HepG2 (cell line): ENCODE measurements around the gene THRB. TPM values are rescaled to one million over a fixed set of nuclear protein-coding genes. Genes with fewer than 3 reads are reported as not detected.

Experiments
- ATAC-seq: fragments of 200-7000 bp; cut with Tn5 transposase; 3 replicates; pipeline ENCODE4 v1.9.1; 2020; ENCODE audit warnings: mild to moderate bottlenecking, moderate library complexity
- BruUV-seq: library from RNA; stranded (reverse); fragments of 400-500 nt; replicated peaks from 2 replicates; lab custom pipeline; 2021; lab: Mats Ljungman, UMichigan
- CTCF ChIA-PET: fragments of 300-600 bp; formaldehyde crosslinking; extraction: SDS; loops from one replicate; lab custom pipeline; 2021; ENCODE audit warnings: low total read pairs, inconsistent platforms, low intra/inter-chr PET ratio; lab: Yijun Ruan, JAX
- POLR2A ChIA-PET: fragments of 350-600 bp; sonication (Branson Sonifier 250); formaldehyde crosslinking; loops from one replicate; lab custom pipeline; 2020; ENCODE audit warnings: antibody characterized with exemption, inconsistent platforms; lab: Yijun Ruan, JAX
- DNase-seq: peaks from one replicate; pipeline ENCODE4 v3.0.0-alpha.2; 2015; ENCODE audit warnings: low spot score
- FAIRE-seq: peaks from 3 replicates; lab custom pipeline; 2011; peaks lifted over from hg19 to GRCh38; lab: Jason Lieb, UNC
- H2AFZ ChIP-seq: one replicate; pipeline ENCODE4 v1.6.1; 2011; ENCODE audit warnings: low read length, inconsistent platforms
- H3K27ac ChIP-seq: fragments of 300-600 bp; 3 replicates; pipeline ENCODE4 v1.8.0; 2011; ENCODE audit warnings: mixed run types, mild to moderate bottlenecking, mixed read lengths, low read length, inconsistent platforms; ENCODE audit not compliant: insufficient read depth; ENCODE audit errors: extremely low read length
- H3K27me3 ChIP-seq, 2 experiments: fragments of 200-600 bp in 1 of 2; 2 replicates in 1 of 2; 3 replicates in 1 of 2; pipeline versions ENCODE4 v1.6.0 to v1.8.0; 2011; ENCODE audit warnings: low read length in 2 of 2, mild to moderate bottlenecking in 2 of 2, moderate library complexity in 2 of 2, inconsistent platforms in 1 of 2; ENCODE audit not compliant: insufficient read depth in 2 of 2, control insufficient read depth in 1 of 2
- H3K36me3 ChIP-seq, 2 experiments: fragments of 200-600 bp in 1 of 2; replicated peaks in 1 of 2; 2 replicates in 1 of 2; 3 replicates in 1 of 2; pipeline versions ENCODE4 v1.5.1 to v1.8.0; 2011; ENCODE audit warnings: low read length in 2 of 2, inconsistent platforms in 1 of 2; ENCODE audit not compliant: insufficient read depth in 2 of 2, control insufficient read depth in 1 of 2
- H3K4me1 ChIP-seq: 2 replicates; pipeline ENCODE4 v1.5.1; 2012; ENCODE audit warnings: low read length, inconsistent platforms; ENCODE audit not compliant: insufficient read depth
- H3K4me2 ChIP-seq: 2 replicates; pipeline ENCODE4 v1.6.0; 2011; ENCODE audit warnings: low read depth, low read length, inconsistent platforms
- H3K4me3 ChIP-seq, 3 experiments: fragments of 200-600 bp in 1 of 3; sonication (generic), shearing (Covaris generic) in 1 of 3; replicated peaks in 1 of 3; 2 replicates each; pipeline ENCODE4 v1.5.1; 2011 to 2016; ENCODE audit warnings: low read length in 3 of 3, inconsistent platforms in 2 of 3, low read depth in 2 of 3, mild to moderate bottlenecking in 2 of 3, control low read depth in 1 of 3, mixed read lengths in 1 of 3; ENCODE audit not compliant: insufficient read depth in 1 of 3
- H3K79me2 ChIP-seq: one replicate; pipeline ENCODE4 v1.6.1; 2011; ENCODE audit warnings: low read length, inconsistent platforms; ENCODE audit not compliant: insufficient read depth
- H3K9ac ChIP-seq: 2 replicates; pipeline ENCODE4 v1.6.0; 2011; ENCODE audit warnings: mild to moderate bottlenecking, low read depth, low read length, inconsistent platforms; ENCODE audit not compliant: insufficient read depth
- H3K9me3 ChIP-seq: 2 replicates; pipeline ENCODE4 v1.5.1; 2012; ENCODE audit warnings: mild to moderate bottlenecking, low read length
- H4K20me1 ChIP-seq: 2 replicates; pipeline ENCODE4 v1.6.0; 2011; ENCODE audit warnings: inconsistent platforms, mild to moderate bottlenecking, low read length, moderate library complexity; ENCODE audit not compliant: insufficient read depth
- CCAR2 ChIP-seq: fragments of 200-400 bp; formaldehyde crosslinking; optimal IDR thresholded peaks from 2 replicates; pipeline ENCODE3; 2018; ENCODE audit warnings: low read depth, mild to moderate bottlenecking, low read length, moderate library complexity
- KAT2B ChIP-seq: fragments of 150-350 bp; IDR thresholded peaks from 2 replicates; pipeline ENCODE4 v1.6.1; 2014; ENCODE audit warnings: low read depth, low read length, borderline replicate concordance
- KDM5B ChIP-seq: sonication (generic); formaldehyde crosslinking; IDR thresholded peaks from 2 replicates; pipeline ENCODE4 v1.4.0; 2020; ENCODE audit warnings: missing genetic modification reagents, mild to moderate bottlenecking, borderline replicate concordance
- RARG ChIP-seq: sonication (generic); formaldehyde crosslinking; IDR thresholded peaks from 2 replicates; pipeline ENCODE4 v1.4.0; 2020; ENCODE audit warnings: low read depth, mild to moderate bottlenecking, missing genetic modification reagents
- TCF12 ChIP-seq, 2 experiments: fragments of 450-650 bp in 1 of 2; sonication (generic) in 1 of 2; formaldehyde crosslinking in 1 of 2; IDR thresholded peaks; 2 replicates each; pipeline versions ENCODE4 v1.6.1 to v1.8.0; 2017 to 2022; ENCODE audit warnings: antibody characterized with exemption in 1 of 2, mild to moderate bottlenecking in 1 of 2, missing genetic modification reagents in 1 of 2, moderate library complexity in 1 of 2
- ZNF598 ChIP-seq: sonication (generic); formaldehyde crosslinking; IDR thresholded peaks from 2 replicates; pipeline ENCODE4 v1.5.1; 2020; ENCODE audit warnings: mild to moderate bottlenecking, missing genetic modification reagents, borderline replicate concordance
- ZNF703 ChIP-seq: sonication (generic); formaldehyde crosslinking; IDR thresholded peaks from 2 replicates; pipeline ENCODE4 v1.5.1; 2020; ENCODE audit warnings: missing genetic modification reagents, mild to moderate bottlenecking, moderate library complexity, borderline replicate concordance
- ZNF761 ChIP-seq: sonication (generic); formaldehyde crosslinking; conservative IDR thresholded peaks from 2 replicates; pipeline ENCODE4 v1.4.0; 2020; ENCODE audit warnings: mild to moderate bottlenecking, missing genetic modification reagents
- WGBS: methylation state at CpG from one replicate; pipeline ENCODE4 v1.1.6; 2017; ENCODE audit warnings: low lambda C conversion rate; 5-methylcytosine and 5-hydroxymethylcytosine counted together
- in situ Hi-C: cut with HindIII; loops from 2 replicates; pipeline ENCODE4 v1.10.0; 2017; ENCODE audit warnings: low pct_unique_long_range_greater_than_20kb; ENCODE audit not compliant: extremely low pct_ligation_motif_present
- intact Hi-C: fragments of 100-400 bp; cut with micrococcal nuclease; formaldehyde crosslinking; loops from one replicate; pipeline ENCODE4 v1.10.0; 2022; ENCODE audit not compliant: unreplicated experiment
- polyA plus RNA-seq, 8 experiments: library from polyadenylated mRNA; depleted of rRNA in 3 of 8; stranded (reverse) in 7 of 8; unstranded in 1 of 8; fragments of >200 nt; fragmentation: Illumina TruSeq in 4 of 8; extraction: Trizol in 4 of 8; gene quantifications; 2 replicates each; pipeline versions ENCODE4 v1.2.1 to v1.2.3, GENCODE V29; 2011 to 2016; ENCODE audit warnings: low read depth in 4 of 8, missing spikeins in 1 of 8, mixed read lengths in 1 of 8; ENCODE audit not compliant: insufficient read depth in 1 of 8
- total RNA-seq, 5 experiments: library from RNA; depleted of rRNA; stranded (reverse); fragments of >200 nt; fragmentation: Illumina TruSeq; extraction: Trizol; gene quantifications; 2 replicates each; pipeline ENCODE4 v1.2.3, GENCODE V29; 2016; ENCODE audit warnings: low read depth in 1 of 5
- TF ChIP-seq, protein P1 (sequence below): IDR thresholded peaks from 2 replicates; pipeline ENCODE4 v1.6.1; 2012; ENCODE audit warnings: low read length, improper control_type of control experiment
- TF ChIP-seq, protein P2 (sequence below), 2 experiments: sonication (generic) in 1 of 2; formaldehyde crosslinking in 1 of 2; IDR thresholded peaks; 2 replicates each; pipeline versions ENCODE4 v1.6.1 to v1.9.0; 2014 to 2022; ENCODE audit warnings: antibody characterized with exemption in 1 of 2, borderline replicate concordance in 1 of 2, inconsistent platforms in 1 of 2, low read depth in 1 of 2, missing genetic modification reagents in 1 of 2
- TF ChIP-seq, protein P3 (sequence below): sonication (generic); formaldehyde crosslinking; IDR thresholded peaks from 2 replicates; pipeline ENCODE4 v1.5.0; 2020; ENCODE audit warnings: missing genetic modification reagents

THRB gene
- total and polyA plus RNA-seq, 2 of the 13 experiments (the other 11 are each of a cell fraction or from before 2014, with no cell fraction given), result 4.7 to 22.7 TPM

DNA sequence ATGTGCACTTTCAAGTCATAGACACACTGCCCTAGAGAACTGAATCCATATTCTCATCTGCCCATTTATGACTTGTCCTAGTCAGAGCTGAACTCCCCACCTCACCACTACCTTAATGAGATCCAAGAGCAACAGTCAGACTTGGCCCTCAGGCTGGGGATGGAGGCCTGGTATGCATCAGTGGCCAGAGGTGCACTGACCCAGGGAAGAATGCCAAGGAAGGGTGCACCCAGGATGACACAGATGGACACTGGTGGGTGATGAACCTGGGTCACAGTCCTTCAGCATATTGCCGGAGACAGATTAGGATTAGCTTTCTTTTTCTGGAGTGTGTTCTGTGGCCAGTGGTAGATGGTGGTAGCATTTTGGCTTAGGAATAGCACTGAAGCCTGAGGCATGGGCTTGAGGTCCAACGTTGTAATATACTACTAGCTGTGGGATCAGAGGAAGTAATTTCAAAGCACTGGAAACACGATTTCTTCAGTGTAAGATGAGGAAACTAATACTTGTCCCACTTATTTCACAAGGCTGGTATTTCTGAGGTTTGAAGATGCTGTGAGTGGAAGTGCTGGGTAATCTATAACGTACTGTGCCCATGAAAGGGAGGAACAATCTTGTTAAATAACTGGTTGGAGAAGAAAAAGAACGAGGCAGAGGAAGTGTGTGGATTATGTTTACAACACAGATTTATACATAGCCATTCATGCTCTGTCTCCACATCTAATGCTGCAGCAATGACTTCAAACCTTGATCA lies 265.0 kb downstream of the THRB start:
- H3K36me3 ChIP-seq, result peaks cover 1 to 14% of the 10 kb centered on the region in 2 experiments; a peak in 4 of 5 replicates
- intact Hi-C loops, result no loop called here
- FAIRE-seq, result no peak
- no peaks in the 10 kb centered on the region for H3K9me3 ChIP-seq
- ATAC-seq, result no peak
- H3K27me3 ChIP-seq, result no peaks in the 10 kb centered on the region
- H4K20me1 ChIP-seq, result no peaks in the 10 kb centered on the region
- no peak overlapping the region for H3K4me3 ChIP-seq
- no peak overlapping the region for H3K9ac ChIP-seq
- no TSS peak for BruUV-seq
- ChIA-PET POLR2A (no interaction called here), CTCF (no interaction called here)
- H3K79me2 ChIP-seq, result no peaks in the 10 kb centered on the region
- H3K4me2 ChIP-seq, result no peak overlapping the region
- H3K4me1 ChIP-seq, result peaks cover 9% of the 10 kb centered on the region; the same call in 1 of the 2 replicates
- H2AFZ ChIP-seq, result no peak overlapping the region
- no peak for DNase-seq
- 85% methylated on average over 5 of the region's 5 CpGs for WGBS
- in situ Hi-C loops, result loop anchor here (10.0 kb wide), 1 partner anchor 165 kb away; no protein-coding TSS in a partner anchor
- H3K27ac ChIP-seq, result no peak overlapping the region
- no peak for TF ChIP-seq TCF12 (IDR thresholded peaks at IDR 0.05)
- TF ChIP-seq TCF12 (CRISPR knock-in tag; IDR thresholded peaks at IDR 0.05), result no peak
- TF ChIP-seq CCAR2, result no peak
- TF ChIP-seq ZNF598 (CRISPR knock-in tag), result no peak
- no peak for TF ChIP-seq KAT2B
- no peak for TF ChIP-seq ZNF703 (CRISPR knock-in tag)
- TF ChIP-seq, protein P1, sequence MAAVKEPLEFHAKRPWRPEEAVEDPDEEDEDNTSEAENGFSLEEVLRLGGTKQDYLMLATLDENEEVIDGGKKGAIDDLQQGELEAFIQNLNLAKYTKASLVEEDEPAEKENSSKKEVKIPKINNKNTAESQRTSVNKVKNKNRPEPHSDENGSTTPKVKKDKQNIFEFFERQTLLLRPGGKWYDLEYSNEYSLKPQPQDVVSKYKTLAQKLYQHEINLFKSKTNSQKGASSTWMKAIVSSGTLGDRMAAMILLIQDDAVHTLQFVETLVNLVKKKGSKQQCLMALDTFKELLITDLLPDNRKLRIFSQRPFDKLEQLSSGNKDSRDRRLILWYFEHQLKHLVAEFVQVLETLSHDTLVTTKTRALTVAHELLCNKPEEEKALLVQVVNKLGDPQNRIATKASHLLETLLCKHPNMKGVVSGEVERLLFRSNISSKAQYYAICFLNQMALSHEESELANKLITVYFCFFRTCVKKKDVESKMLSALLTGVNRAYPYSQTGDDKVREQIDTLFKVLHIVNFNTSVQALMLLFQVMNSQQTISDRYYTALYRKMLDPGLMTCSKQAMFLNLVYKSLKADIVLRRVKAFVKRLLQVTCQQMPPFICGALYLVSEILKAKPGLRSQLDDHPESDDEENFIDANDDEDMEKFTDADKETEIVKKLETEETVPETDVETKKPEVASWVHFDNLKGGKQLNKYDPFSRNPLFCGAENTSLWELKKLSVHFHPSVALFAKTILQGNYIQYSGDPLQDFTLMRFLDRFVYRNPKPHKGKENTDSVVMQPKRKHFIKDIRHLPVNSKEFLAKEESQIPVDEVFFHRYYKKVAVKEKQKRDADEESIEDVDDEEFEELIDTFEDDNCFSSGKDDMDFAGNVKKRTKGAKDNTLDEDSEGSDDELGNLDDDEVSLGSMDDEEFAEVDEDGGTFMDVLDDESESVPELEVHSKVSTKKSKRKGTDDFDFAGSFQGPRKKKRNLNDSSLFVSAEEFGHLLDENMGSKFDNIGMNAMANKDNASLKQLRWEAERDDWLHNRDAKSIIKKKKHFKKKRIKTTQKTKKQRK, result no peak
- TF ChIP-seq KDM5B (CRISPR knock-in tag), result no peak
- TF ChIP-seq ZNF761, result no peak
- TF ChIP-seq RARG (CRISPR knock-in tag), result no peak
- TF ChIP-seq, protein P2, sequence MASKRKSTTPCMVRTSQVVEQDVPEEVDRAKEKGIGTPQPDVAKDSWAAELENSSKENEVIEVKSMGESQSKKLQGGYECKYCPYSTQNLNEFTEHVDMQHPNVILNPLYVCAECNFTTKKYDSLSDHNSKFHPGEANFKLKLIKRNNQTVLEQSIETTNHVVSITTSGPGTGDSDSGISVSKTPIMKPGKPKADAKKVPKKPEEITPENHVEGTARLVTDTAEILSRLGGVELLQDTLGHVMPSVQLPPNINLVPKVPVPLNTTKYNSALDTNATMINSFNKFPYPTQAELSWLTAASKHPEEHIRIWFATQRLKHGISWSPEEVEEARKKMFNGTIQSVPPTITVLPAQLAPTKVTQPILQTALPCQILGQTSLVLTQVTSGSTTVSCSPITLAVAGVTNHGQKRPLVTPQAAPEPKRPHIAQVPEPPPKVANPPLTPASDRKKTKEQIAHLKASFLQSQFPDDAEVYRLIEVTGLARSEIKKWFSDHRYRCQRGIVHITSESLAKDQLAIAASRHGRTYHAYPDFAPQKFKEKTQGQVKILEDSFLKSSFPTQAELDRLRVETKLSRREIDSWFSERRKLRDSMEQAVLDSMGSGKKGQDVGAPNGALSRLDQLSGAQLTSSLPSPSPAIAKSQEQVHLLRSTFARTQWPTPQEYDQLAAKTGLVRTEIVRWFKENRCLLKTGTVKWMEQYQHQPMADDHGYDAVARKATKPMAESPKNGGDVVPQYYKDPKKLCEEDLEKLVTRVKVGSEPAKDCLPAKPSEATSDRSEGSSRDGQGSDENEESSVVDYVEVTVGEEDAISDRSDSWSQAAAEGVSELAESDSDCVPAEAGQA (IDR thresholded peaks at IDR 0.05; ENCODE audit: low read depth), result no peak
- TF ChIP-seq, protein P2 (CRISPR knock-in tag; IDR thresholded peaks at IDR 0.05; ENCODE audit: borderline replicate concordance), result no peak
- TF ChIP-seq, protein P3, sequence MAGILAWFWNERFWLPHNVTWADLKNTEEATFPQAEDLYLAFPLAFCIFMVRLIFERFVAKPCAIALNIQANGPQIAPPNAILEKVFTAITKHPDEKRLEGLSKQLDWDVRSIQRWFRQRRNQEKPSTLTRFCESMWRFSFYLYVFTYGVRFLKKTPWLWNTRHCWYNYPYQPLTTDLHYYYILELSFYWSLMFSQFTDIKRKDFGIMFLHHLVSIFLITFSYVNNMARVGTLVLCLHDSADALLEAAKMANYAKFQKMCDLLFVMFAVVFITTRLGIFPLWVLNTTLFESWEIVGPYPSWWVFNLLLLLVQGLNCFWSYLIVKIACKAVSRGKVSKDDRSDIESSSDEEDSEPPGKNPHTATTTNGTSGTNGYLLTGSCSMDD, result no peak
